ENCODE measurements around the gene MED1.
"Not testable (repeated sequence)": the region's sequence is repeated elsewhere in the genome, so short reads cannot be mapped to it uniquely, and the experiment has no call there.

MED1 gene, protein sequence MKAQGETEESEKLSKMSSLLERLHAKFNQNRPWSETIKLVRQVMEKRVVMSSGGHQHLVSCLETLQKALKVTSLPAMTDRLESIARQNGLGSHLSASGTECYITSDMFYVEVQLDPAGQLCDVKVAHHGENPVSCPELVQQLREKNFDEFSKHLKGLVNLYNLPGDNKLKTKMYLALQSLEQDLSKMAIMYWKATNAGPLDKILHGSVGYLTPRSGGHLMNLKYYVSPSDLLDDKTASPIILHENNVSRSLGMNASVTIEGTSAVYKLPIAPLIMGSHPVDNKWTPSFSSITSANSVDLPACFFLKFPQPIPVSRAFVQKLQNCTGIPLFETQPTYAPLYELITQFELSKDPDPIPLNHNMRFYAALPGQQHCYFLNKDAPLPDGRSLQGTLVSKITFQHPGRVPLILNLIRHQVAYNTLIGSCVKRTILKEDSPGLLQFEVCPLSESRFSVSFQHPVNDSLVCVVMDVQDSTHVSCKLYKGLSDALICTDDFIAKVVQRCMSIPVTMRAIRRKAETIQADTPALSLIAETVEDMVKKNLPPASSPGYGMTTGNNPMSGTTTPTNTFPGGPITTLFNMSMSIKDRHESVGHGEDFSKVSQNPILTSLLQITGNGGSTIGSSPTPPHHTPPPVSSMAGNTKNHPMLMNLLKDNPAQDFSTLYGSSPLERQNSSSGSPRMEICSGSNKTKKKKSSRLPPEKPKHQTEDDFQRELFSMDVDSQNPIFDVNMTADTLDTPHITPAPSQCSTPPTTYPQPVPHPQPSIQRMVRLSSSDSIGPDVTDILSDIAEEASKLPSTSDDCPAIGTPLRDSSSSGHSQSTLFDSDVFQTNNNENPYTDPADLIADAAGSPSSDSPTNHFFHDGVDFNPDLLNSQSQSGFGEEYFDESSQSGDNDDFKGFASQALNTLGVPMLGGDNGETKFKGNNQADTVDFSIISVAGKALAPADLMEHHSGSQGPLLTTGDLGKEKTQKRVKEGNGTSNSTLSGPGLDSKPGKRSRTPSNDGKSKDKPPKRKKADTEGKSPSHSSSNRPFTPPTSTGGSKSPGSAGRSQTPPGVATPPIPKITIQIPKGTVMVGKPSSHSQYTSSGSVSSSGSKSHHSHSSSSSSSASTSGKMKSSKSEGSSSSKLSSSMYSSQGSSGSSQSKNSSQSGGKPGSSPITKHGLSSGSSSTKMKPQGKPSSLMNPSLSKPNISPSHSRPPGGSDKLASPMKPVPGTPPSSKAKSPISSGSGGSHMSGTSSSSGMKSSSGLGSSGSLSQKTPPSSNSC (N-terminal part only)

DNA sequence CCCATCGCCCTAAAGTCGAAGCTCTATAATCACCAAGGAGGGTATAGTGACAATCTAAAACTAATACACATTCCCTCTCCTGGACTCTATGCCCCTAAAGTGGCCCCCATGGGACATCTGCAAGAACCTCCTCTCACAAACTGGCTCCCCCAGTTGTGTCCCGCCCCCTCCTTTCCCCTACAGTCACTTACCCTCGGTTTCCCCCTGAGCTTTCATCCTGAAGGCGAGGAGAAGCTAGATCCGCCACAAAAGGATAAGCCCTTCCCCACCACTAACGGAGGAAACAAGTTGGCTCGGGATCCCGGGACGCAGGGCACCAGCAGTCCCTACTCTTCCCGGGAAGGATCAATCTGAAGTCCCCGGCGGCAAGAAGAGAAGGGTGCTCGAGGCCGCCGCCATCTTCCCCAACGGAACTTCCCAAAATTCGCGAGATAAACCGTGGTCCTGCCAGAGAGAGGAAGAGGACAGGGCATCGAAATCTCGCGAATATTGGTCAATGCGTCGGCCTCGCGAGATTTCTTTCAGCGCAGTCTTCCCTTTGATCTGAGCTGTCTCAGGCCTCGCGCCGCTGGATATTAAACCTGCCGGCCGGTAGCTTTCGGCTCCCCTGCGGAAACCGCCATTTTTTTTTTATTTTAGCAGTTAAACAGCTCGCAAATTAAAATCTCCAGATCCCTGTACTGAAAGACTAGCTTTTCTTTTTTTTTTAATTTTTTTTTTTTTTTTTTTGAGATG lies at the start of gene MED1:
Gene MED1, minus strand, starts transcription at position 417 of the 735 bp plus-strand sequence. Its CDS starts 201 bp downstream, at position 216.
- FAIRE-seq: peak; percentile 92

DNA sequence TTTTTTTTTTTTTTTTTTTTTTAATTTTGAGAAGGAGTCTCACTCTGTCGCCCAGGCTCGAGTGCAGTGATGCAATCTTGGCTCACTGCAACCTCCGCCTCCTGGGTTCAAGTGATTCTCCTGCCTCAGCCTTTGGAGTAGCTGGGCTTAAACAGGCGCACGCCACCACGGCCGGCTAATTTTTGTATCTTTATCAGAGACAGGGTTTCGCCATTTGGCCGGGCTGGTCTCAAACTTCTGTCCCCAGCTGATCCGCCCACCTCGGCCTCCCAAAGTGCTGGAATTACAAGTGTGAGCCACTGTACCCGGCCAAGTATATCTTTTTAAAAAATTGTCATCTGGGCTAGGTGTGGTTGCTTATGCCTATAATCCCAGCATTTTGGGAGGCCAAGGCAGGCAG lies 45.9 kb upstream of the MED1 start:
- FAIRE-seq: not testable (repeated sequence)

DNA sequence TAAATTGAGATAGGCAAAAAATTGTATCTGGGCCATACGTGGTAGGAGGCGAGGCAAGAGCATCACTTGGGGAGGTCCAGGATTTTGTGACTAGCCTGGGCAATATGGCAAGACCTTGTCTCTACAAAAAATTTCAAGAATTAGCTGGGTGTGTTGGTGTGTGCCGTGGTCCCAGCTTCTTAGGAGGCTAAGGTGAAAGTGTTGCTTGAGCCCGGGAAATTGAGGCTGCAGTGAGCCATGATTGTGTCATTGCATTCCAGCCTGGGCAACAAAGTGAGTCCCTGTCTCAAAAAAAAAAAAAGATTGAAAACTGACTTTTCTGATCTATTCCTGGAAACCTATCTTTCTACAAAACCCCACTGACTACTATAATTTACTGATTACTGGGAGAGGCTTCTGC lies 36.9 kb upstream of the MED1 start:
- no peak for FAIRE-seq

DNA sequence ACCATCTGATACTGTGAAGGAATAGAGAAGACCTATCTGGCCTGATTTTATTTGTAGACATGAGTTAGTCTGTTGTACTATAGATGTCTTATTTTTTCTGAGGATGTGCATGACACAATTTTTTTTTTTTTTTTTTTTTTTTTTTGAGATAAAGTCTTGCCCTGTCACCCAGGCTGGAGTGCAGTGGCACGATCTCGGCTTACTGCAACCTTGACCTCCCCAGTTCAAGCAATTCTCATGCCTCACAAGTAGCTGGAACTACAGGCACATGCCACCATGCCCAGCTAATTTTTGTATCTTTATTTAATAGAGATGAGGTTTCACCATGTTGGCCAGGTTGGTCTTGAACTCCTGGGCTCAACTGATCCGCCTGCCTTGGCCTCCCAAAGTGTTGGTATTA lies 36.4 kb upstream of the MED1 start:
- FAIRE-seq: not testable (repeated sequence)

GRCh38 chr17:39486242-39486641 lies 35.2 kb upstream of the MED1 start:
- FAIRE-seq: no peak

- no peak for FAIRE-seq
Measured at GRCh38 chr17:39485555-39485954, 34.5 kb upstream of the MED1 start.

DNA sequence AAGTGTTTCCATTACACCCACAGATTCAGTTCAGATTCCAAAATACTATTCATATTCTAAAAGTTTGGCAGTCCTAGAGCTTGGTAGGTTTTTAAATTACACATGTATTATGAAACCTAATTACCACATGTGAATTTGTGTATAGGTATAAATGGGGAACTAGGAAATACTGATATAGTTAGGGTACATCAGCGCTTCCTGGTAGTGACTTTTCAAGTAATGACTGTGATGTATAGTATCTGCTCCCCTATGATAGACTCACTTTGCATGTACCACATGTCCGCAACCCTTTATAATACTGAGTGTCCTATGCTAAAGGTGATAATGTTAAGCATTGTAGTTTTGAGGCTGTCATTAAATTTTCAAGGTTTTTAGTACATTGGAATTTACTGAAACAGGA lies 33.1 kb upstream of the MED1 start:
- no peak for FAIRE-seq

DNA sequence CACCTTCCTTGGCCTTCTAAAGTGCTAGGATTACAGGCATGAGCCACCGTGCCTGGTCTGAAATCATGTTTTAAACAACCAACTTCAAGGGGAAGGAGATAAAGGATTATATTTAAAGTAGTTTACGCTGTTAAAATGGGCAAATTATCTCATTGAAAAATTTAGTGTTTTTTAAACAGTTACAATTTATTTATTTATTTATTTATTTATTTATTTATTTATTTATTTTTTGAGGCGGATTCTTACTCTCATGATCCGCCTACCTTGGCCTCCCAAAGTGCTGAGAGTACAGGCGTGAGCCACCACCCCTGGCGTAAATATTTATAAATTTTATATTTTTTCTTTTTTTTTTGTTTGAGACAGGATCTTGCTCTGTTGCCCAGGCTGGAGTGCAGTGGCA lies 32.4 kb upstream of the MED1 start:
- no peak for FAIRE-seq

GRCh38 chr17:39479631-39480030 lies 28.6 kb upstream of the MED1 start:
- FAIRE-seq: not testable (repeated sequence)

GRCh38 chr17:39473310-39473709 lies 22.2 kb upstream of the MED1 start:
- no peak for FAIRE-seq

- FAIRE-seq: not testable (repeated sequence)
Measured at GRCh38 chr17:39468610-39469009, 17.5 kb upstream of the MED1 start.

DNA sequence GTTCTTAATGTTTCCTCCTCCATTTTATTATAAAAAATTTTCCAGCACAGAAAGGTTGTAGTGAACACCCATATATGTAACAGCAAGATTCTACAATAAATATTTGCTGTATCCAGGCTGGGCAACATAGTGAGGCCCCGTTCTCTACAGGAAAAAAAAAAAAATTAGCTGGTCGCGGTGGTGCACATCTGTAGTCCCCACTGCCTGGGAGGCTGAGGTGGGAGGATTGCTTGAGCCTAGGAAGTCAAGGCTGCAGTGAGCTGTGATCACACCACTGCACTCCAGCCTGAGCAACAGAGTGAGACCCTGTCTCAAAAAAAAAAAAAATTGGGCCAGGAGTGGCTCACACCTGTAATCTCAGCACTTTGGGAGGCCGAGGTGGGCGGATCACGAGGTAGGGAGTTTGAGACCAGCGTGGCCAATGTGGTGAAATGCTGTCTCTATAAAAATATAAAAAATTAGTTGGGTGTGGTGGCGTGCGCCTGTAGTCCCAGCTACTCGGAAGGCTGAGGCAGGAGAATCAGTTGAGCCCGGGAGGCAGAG lies 13.6 kb upstream of the MED1 start:
- FAIRE-seq: not testable (repeated sequence)

DNA sequence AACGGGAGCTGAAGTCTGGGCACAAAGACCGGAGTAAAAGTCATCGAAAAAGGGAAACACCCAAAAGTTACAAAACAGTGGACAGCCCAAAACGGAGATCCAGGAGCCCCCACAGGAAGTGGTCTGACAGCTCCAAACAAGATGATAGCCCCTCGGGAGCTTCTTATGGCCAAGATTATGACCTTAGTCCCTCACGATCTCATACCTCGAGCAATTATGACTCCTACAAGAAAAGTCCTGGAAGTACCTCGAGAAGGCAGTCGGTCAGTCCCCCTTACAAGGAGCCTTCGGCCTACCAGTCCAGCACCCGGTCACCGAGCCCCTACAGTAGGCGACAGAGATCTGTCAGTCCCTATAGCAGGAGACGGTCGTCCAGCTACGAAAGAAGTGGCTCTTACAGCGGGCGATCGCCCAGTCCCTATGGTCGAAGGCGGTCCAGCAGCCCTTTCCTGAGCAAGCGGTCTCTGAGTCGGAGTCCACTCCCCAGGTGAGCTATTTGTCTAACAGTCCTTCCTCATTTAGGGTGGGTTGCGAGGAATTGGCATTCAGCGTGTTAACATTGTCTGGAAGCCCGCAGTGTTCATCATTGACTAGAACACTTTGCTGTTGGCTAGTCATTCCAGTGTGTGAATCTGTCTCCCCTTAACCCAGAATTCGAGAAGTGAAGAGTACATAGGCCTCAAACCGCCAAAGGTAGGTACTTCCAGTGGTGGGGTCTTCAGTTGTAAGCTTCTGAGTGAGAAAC lies 11.7 kb upstream of the MED1 start:
- FAIRE-seq: no peak

GRCh38 chr17:39461926-39462569 lies 11.0 kb upstream of the MED1 start:
- no peak for FAIRE-seq

DNA sequence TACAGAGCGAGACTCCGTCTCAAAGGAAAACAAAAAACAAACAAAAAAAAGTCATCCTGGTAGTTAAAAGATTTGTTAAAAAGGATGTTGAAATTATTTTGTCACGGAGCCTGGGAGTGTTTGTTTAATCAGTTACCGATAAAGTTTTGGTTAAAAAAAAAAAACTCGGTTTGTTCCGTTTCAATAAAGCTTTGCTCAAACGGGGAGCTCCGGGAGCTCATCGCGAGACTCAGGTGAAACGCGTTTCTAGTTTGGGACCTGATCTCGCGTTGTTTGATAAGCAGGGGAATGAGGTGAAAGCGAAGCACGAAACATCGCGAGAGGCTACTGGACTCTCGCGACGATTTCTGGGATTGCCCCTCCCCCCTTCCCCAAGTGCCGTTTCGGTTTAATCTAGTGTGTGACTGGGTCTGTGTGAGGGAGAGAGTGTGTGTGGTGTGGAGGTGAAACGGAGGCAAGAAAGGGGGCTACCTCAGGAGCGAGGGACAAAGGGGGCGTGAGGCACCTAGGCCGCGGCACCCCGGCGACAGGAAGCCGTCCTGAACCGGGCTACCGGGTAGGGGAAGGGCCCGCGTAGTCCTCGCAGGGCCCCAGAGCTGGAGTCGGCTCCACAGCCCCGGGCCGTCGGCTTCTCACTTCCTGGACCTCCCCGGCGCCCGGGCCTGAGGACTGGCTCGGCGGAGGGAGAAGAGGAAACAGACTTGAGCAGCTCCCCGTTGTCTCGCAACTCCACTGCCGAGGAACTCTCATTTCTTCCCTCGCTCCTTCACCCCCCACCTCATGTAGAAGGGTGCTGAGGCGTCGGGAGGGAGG lies 10.3 kb upstream of the MED1 start, which contains the start of gene CDK12:
Gene CDK12, plus strand, starts transcription at position 374 of the 813 bp plus-strand sequence. CDS start 586 bp downstream, outside the sequence.
- FAIRE-seq: peak; percentile 97

DNA sequence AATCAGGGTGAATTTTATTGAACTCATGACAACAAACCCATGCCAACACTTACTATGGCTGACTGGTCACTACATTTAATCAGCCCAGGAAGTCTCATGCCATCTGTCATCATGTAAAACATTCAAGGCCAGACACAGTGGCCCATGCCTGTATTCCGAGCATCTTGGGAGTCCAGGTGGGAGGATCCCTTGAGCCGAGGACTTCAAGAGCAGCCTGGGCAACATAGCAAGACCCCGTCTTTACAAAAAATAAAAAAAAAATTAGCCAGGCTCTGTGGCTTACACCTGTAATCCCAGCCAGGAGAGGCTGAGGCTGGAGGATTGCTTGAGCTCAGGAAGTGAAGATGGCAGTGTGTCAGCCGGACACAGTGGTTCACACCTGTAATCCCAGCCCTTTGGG lies 4.9 kb upstream of the MED1 start:
- no peak for FAIRE-seq

GRCh38 chr17:39450051-39450450 lies 1.0 kb downstream of the MED1 start:
- FAIRE-seq: no peak

DNA sequence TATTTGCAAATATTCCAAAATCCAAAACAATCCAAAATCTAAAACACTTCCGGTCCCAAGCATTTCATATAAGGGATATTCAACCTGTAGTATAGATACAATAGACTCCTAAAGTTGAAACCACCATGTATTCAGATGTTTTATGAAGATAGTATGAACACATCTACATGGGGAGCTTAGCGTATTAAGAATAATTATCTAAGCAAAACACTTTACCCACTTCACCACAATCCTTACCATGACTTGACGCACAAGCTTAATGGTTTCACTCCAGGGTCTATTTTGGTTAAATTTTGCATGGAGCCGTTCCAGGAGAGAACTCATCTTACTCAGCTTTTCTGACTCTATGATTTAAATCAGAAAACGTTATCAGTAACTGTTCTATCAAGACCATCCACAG lies 3.5 kb downstream of the MED1 start:
- no peak for FAIRE-seq

GRCh38 chr17:39443326-39443725 lies 7.7 kb downstream of the MED1 start:
- no peak for FAIRE-seq

DNA sequence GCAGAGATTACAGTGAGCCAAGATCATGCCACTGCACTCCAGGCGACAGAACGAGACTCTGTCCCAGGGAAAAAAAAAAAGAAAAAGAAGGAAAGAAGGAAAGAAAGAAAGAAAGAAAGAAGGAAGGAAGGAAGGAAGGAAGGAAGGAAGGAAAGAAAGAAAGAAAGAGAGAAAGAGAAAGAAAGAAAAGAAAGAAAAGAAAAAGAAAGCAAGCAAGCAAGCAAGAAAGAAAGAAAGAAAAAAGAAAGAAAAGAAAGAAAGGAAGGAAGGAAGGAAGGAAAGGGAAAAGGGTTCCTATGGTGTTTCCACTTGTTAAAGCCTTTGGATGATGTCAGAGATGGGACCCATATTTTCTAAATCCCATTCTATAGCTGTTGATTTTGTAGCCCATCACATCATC lies 11.2 kb downstream of the MED1 start:
- FAIRE-seq: not testable (repeated sequence)
